Mammary epithelial cell (primary cell): ENCODE results near the gene LRRC8D.

ENCODE experiments used
- EZH2 ChIP-seq: IDR thresholded peaks from 2 replicates; pipeline ENCODE4 v1.6.1; 2012; ENCODE audit warnings: low read length, inconsistent platforms, borderline replicate concordance
- TF ChIP-seq, protein P1 (sequence below), 2 donors: IDR thresholded peaks in 1 of 2; conservative IDR thresholded peaks in 1 of 2; 2 replicates each; pipeline ENCODE4 v1.5.1; 2011 to 2012; ENCODE audit warnings: inconsistent platforms in 2 of 2, low read length in 2 of 2, mild to moderate bottlenecking in 2 of 2, control low read depth in 1 of 2, low read depth in 1 of 2; ENCODE audit not compliant: insufficient read depth in 1 of 2; ENCODE audit errors: extremely low read depth in 1 of 2

DNA sequence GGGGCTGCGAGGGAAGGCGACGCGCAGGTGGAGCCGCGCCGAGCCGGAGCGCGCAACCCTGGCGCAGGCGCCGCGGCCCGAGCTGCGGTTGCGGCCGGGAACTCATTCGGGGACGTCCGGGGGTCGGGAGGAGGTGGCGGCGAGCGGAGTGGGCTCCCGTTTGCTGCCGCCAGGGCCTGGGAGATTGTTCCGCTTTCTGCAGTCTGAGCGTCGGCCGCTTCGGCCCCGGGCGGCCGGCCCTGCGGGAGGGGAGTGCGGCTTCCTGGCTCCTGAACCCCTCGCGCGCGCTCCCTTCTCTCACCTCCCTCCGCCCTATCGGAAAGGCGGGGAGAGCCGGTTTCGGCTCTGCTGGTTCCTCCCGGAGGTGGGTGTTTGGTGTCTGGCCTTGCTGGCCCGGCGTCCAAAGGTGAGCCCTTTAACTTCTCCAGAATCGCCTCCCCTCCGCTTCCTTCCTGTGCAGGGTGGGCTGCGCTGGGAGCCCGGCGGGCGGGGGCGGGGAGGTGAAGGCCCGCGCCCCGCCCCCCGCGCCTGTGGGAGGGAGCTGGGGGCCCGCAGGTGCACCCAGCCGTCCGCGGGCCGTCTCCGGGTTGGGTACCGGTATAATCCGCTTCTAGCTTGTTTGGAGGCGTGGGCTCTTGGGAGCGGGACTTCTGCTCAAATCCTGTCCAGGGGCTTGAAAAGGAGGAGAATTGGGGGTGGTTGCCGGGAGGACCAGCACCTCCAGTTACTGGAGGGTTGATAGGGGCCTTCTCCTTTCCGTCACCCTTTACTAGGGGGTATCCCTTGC lies 683 bp downstream of the LRRC8D start:
- TF ChIP-seq, protein P1, sequence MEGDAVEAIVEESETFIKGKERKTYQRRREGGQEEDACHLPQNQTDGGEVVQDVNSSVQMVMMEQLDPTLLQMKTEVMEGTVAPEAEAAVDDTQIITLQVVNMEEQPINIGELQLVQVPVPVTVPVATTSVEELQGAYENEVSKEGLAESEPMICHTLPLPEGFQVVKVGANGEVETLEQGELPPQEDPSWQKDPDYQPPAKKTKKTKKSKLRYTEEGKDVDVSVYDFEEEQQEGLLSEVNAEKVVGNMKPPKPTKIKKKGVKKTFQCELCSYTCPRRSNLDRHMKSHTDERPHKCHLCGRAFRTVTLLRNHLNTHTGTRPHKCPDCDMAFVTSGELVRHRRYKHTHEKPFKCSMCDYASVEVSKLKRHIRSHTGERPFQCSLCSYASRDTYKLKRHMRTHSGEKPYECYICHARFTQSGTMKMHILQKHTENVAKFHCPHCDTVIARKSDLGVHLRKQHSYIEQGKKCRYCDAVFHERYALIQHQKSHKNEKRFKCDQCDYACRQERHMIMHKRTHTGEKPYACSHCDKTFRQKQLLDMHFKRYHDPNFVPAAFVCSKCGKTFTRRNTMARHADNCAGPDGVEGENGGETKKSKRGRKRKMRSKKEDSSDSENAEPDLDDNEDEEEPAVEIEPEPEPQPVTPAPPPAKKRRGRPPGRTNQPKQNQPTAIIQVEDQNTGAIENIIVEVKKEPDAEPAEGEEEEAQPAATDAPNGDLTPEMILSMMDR (conservative IDR thresholded peaks at IDR 0.05 in 1 of 2, IDR thresholded peaks at IDR 0.05 in 1 of 2; ENCODE audit: extremely low read depth in 1 of 2, insufficient read depth in 1 of 2, low read depth in 1 of 2, low read length in 2 of 2): no peak
- TF ChIP-seq EZH2: no peak
